ENCODE measurements around the gene BMP2.

The BMP2 gene

GRCh38 chr20:6829510-6830116 lies 62.1 kb downstream of the BMP2 start:
- no peak for DNase-seq
- TF ChIP-seq GATA1 (IDR thresholded peaks at IDR 0.05; ENCODE audit: low read depth, low read length) = no peak

Measured in erythroblast (primary cell).